Renal pelvis (tissue), 1 donor: ENCODE results near the gene MTCL3.

ENCODE experiments used
- DNase-seq: peaks from one replicate; pipeline ENCODE4 v3.0.0-alpha.2; 2013

The MTCL3 gene

DNA sequence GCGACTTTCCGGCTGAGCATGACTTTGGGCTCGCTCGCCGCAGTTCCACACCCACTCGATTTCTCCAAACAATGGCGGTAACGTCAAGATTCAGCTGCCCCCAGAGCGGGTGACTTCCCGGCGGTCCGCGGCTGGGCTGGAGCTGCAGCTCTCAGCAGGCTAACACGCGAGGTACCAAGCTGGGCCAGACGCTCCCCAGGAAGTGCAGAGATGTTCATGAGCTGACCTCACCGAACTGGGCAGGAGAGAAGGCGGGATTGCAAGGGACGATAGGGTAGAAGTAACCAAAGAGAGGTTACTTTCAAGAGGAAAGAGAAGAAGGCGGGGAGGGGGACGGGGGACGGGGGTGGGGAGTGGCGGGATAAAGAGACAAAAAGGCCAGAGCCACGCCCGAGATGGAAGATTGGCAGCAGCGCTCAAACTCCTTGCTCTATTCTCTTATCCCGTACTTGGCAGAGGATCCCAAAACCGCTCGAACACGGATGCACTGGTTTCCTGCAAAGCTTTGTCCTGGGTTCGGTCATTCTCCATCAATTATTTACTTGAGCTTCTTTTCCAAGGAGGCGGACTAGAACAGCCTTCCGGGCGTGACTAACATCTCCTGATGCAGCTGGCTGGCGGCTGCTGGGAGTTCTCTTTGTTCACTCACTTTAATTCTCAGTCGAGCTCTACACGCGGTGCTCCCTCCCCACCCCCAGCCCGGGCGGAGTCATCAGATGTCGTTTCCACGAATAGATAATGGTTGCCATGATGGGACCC lies at the start of gene MTCL3:
Gene MTCL3, minus strand, starts transcription at position 626 of the 759 bp plus-strand sequence.
- DNase-seq: peak; percentile 33

GRCh38 chr6:127567476-127567875 lies 48.3 kb upstream of the MTCL3 start:
- DNase-seq: no peak

- DNase-seq: no peak
These were observed 47.5 kb upstream of the MTCL3 start for GRCh38 chr6:127566651-127567050.

DNA sequence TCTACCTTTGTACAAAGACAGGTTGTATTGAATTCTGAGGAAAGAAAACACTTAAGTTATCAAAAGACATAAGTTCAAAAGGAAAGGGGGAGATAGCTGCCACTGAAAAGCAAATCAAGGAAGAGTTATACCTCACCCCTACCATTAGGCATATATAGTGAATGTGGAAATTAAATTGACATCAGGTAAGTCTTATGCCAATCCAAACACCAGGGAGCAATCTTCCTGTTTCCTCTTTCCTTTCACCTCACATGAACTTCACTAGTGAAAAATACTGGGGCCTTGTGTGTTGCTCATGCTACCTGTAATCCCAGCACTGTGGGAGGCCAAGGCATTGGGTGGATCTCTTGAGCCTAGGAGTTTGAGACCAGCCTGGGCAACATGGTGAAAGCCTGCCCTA lies 47.0 kb upstream of the MTCL3 start:
- DNase-seq: no peak

- peak; percentile 21 for DNase-seq
These were observed 45.6 kb upstream of the MTCL3 start for GRCh38 chr6:127564761-127565160.

- DNase-seq: no peak
These were observed 42.5 kb upstream of the MTCL3 start for GRCh38 chr6:127561660-127562059.

GRCh38 chr6:127554435-127555006 lies 35.4 kb upstream of the MTCL3 start:
- DNase-seq: no peak

DNA sequence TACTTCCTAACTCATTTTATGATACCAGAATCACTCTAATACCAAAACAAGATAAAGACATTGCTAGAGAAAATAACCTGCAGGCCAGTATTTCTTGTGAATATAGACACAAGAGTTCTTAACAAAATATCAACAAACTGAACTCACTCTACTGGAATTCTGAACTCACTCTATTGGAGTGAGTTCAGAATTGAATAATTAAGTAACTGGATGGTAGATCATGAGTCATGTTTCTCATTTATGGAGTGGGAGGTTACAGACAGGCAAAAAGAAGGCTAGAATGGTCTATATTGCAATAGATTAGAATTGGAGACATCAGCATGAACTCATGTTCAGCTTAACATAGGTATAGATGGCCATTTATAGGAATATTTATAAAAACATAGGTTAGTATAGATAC lies 31.3 kb upstream of the MTCL3 start:
- DNase-seq: no peak

- no peak for DNase-seq
These were observed 28.9 kb upstream of the MTCL3 start for GRCh38 chr6:127547904-127548649.

DNA sequence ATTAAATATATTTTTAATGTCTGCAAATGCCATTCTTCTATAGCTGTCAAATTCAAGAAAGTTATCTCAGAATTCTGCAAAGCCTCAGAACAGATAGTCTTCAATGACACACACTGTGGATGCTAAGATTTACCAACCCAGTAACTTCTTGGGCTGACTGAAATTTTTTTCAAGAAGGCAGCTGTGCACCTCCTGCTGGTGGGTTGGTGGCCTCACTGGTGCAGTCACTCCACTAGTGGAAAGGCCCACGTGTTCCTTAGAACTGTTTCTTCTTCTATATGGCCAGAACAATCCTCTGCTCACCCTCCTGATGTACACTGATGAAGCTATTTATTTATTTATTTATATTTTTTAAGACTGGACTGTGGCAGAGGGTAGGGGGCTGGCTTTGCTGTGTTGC lies 28.1 kb upstream of the MTCL3 start:
- DNase-seq: no peak

DNA sequence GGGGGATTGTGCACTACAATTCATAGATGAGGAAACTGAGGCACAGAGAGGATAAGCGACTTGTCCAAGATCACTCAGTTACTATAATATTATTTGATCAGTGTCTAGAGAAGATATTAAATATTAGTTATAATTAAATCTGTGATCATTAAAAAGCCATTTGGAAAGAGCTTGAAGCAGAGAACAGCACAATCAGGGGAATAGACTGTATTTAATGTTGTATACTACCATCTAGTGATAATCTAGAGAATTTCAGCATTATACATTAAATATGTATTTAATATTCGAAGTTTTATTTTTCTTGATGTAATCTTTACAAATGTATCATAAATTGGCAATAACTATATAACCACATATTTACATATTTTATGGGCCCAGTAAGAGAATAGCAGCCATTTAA lies 20.1 kb upstream of the MTCL3 start:
- DNase-seq: no peak

GRCh38 chr6:127538750-127539264 lies 19.7 kb upstream of the MTCL3 start:
- no peak for DNase-seq

- DNase-seq: no peak
These were observed 14.6 kb upstream of the MTCL3 start for GRCh38 chr6:127533736-127534135.

- no peak for DNase-seq
These were observed 13.9 kb upstream of the MTCL3 start for GRCh38 chr6:127533011-127533410.

GRCh38 chr6:127522714-127523113 lies 3.6 kb upstream of the MTCL3 start:
- DNase-seq: no peak

- DNase-seq: peak; percentile 30
These were observed 931 bp upstream of the MTCL3 start for GRCh38 chr6:127520066-127520465.

DNA sequence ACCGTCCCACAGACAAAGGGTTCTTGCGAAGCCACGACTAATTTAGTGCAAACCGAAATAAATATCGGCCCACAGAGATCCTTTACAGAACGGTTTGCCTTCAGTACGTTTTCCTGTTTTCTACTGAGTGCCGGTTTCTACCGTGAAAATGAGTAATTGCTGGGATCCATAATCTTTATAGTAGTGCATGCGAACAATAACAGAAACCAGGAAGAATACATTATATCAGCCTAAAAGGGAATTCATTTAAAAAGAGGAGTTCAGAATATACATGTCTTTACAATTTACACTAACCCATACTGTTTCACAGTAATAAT lies 292 bp upstream of the MTCL3 start:
- DNase-seq: no peak

DNA sequence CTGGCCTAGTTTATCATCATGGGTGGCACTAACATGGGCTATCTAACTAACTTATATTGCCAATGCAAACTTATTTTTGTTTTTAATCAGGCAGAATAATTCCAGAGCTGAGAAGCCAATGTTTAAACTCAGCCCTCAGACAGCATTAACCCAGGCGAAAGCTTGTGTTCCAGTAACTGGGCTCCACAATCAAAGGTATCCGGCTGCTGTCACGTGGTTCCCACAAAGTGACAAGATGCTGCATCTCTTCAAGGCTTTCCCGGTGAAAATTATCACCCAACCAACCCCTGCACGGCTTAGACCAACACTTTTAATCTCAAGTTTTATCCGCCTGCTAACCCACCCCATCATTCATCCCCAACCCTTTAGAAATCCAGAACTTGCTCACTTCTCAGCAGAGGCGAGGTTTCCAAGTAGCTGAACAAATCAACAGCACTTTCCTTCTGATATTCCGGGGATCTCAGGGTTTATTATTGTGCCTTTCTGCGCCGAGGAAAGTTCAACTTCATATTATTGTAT lies 885 bp downstream of the MTCL3 start:
- DNase-seq: no peak

- no peak for DNase-seq
These were observed 1.4 kb downstream of the MTCL3 start for GRCh38 chr6:127517693-127518092.

DNA sequence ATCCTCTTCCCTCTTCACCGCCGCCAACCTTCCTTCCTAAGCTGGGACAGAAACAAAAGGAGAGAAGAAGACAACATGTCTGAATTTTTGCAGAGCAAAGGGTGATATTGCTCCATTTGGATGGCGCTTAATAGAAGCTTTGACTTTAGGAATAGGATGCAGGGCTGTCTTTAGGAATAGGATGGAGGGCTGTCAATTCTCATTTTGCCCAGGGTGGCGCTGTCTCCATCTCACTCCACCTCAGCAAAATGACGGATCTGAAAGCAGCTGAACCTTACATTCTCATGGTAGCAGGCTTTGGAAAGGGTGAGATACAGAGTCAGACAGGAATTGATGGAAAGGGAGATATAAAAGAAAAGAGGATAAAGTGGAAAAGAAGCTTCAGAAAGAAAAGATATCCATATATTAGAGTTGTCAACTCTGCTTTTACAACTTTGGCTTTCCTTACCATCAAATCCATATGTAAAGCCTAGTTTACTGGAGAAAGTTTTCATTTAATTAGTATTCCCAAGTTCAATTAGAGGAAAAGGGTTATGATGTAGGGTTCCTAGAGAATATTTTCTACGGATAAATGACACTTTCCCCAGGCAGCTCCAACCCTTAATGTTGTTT lies 2.4 kb downstream of the MTCL3 start:
- peak; percentile 27 for DNase-seq

- peak; percentile 69 for DNase-seq
These were observed 3.1 kb downstream of the MTCL3 start for GRCh38 chr6:127515794-127516661.
